GM19099 (cell line): ENCODE results near the gene RGPD8.

Source experiments
- POLR2A ChIP-seq: IDR thresholded peaks from 3 replicates; pipeline ENCODE4 v1.6.1; 2011; ENCODE audit warnings: low read depth; ENCODE audit not compliant: insufficient read length; ENCODE audit errors: extremely low read depth

The RGPD8 gene

GRCh38 chr2:112449854-112450253 lies 16.4 kb upstream of the RGPD8 start:
- TF ChIP-seq POLR2A = no peak

- TF ChIP-seq POLR2A = no peak
Measured at GRCh38 chr2:112433932-112434730, 686 bp upstream of the RGPD8 start.

GRCh38 chr2:112345030-112346027 lies 88.1 kb downstream of the RGPD8 start:
- TF ChIP-seq POLR2A = no peak

- no peak for TF ChIP-seq POLR2A
Measured at GRCh38 chr2:112343827-112344585, 89.4 kb downstream of the RGPD8 start.

GRCh38 chr2:112342067-112342550 lies 91.3 kb downstream of the RGPD8 start:
- no peak for TF ChIP-seq POLR2A

- TF ChIP-seq POLR2A = no peak
Measured at GRCh38 chr2:112340475-112341267, 92.8 kb downstream of the RGPD8 start.

GRCh38 chr2:112339986-112340385 lies 93.5 kb downstream of the RGPD8 start:
- no peak for TF ChIP-seq POLR2A

GRCh38 chr2:112335600-112335999 lies 97.8 kb downstream of the RGPD8 start:
- TF ChIP-seq POLR2A = no peak

- no peak for TF ChIP-seq POLR2A
Measured at GRCh38 chr2:112332123-112332696, 101.2 kb downstream of the RGPD8 start.

GRCh38 chr2:112322919-112323318 lies 110.5 kb downstream of the RGPD8 start:
- no peak for TF ChIP-seq POLR2A

GRCh38 chr2:112321375-112322320 lies 111.8 kb downstream of the RGPD8 start:
- TF ChIP-seq POLR2A = no peak
